Measurements from ENCODE around the gene PALM3.

DNA sequence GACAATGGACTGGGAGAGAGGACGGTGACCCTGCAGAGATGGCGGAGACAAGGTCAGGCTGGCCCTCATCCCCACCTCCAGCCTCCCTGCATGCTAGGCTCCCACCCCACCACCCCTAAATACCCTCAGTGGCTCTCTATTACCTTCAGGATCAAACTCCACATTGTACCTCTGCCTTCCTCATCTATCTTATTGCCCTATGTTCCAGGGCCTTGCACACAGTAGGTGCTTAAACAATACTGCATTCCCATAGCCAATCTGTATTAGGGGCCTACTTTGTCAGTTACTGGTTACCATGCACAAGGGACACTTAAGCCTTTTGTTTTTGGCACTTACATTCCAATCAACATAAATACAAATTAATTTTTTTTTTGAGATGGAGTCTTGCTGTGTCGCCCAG is 6.5 kb downstream of the PALM3 start:
- no peak for TF ChIP-seq CTCF (conservative IDR thresholded peaks at IDR 0.05; ENCODE audit: low read length)
- TF ChIP-seq EZH2phosphoT487 (IDR thresholded peaks at IDR 0.05; ENCODE audit: borderline replicate concordance, low read depth, low read length): no peak

Measured in OCI-LY7 (cell line).